Astrocyte (in vitro differentiated cells and primary cell): Measurements from ENCODE around the gene GNG12. TPM values are rescaled to one million over a fixed set of nuclear protein-coding genes. Genes with fewer than 3 reads are reported as not detected.

ENCODE experiments used
- DNase-seq: peaks from one replicate; pipeline ENCODE4 v3.0.0-alpha.2; 2010; ENCODE audit warnings: low read depth
- FAIRE-seq: peaks from 2 replicates; lab custom pipeline; 2011; peaks lifted over from hg19 to GRCh38; lab: Jason Lieb, UNC
- H2AFZ ChIP-seq: 2 replicates; pipeline ENCODE4 v1.6.0; 2012; ENCODE audit warnings: low read depth, low read length, inconsistent platforms
- H3K27ac ChIP-seq: 2 replicates; pipeline ENCODE4 v1.5.1; 2011; ENCODE audit warnings: low read depth, low read length, inconsistent platforms
- H3K27me3 ChIP-seq: 2 replicates; pipeline ENCODE4 v1.6.0; 2011; ENCODE audit warnings: low read length, inconsistent platforms; ENCODE audit not compliant: insufficient read depth
- H3K36me3 ChIP-seq: 2 replicates; pipeline ENCODE4 v1.5.1; 2011; ENCODE audit warnings: low read length, inconsistent platforms; ENCODE audit not compliant: insufficient read depth
- H3K4me1 ChIP-seq: 2 replicates; pipeline ENCODE4 v1.5.1; 2011; ENCODE audit warnings: low read length, inconsistent platforms; ENCODE audit not compliant: insufficient read depth
- H3K4me2 ChIP-seq: 2 replicates; pipeline ENCODE4 v1.6.0; 2012; ENCODE audit warnings: low read length, inconsistent platforms
- H3K4me3 ChIP-seq: 2 replicates; pipeline ENCODE4 v1.5.1; 2011; ENCODE audit warnings: low read depth, mild to moderate bottlenecking, low read length, inconsistent platforms; ENCODE audit not compliant: insufficient read depth
- H3K79me2 ChIP-seq: 2 replicates; pipeline ENCODE4 v1.6.0; 2012; ENCODE audit warnings: mild to moderate bottlenecking, low read length, inconsistent platforms; ENCODE audit not compliant: insufficient read depth
- H3K9ac ChIP-seq: 2 replicates; pipeline ENCODE4 v1.6.0; 2012; ENCODE audit warnings: mild to moderate bottlenecking, low read length, inconsistent platforms
- H3K9me3 ChIP-seq: 2 replicates; pipeline ENCODE4 v1.5.1; 2012; ENCODE audit warnings: low read depth, mild to moderate bottlenecking, low read length, inconsistent platforms; ENCODE audit not compliant: insufficient read depth
- H4K20me1 ChIP-seq: 2 replicates; pipeline ENCODE4 v1.6.0; 2012; ENCODE audit warnings: low read length, inconsistent platforms; ENCODE audit not compliant: insufficient read depth
- H3K27ac Mint-ChIP-seq: one replicate; pipeline ENCODE4 v1.8.0; 2021; ENCODE audit warnings: mild to moderate bottlenecking, mixed read lengths; ENCODE audit not compliant: unreplicated experiment
- H3K27me3 Mint-ChIP-seq: one replicate; pipeline ENCODE4 v1.8.0; 2021; ENCODE audit warnings: low read depth, mixed read lengths; ENCODE audit not compliant: unreplicated experiment
- H3K36me3 Mint-ChIP-seq: one replicate; pipeline ENCODE4 v1.8.0; 2021; ENCODE audit warnings: low read depth, mixed read lengths; ENCODE audit not compliant: unreplicated experiment
- H3K4me1 Mint-ChIP-seq: one replicate; pipeline ENCODE4 v1.8.0; 2021; ENCODE audit warnings: low read depth, mixed read lengths; ENCODE audit not compliant: unreplicated experiment
- H3K4me3 Mint-ChIP-seq: one replicate; pipeline ENCODE4 v1.8.0; 2021; ENCODE audit warnings: mild to moderate bottlenecking, moderate library complexity, mixed read lengths; ENCODE audit not compliant: unreplicated experiment
- H3K9me3 Mint-ChIP-seq: one replicate; pipeline ENCODE4 v1.8.0; 2021; ENCODE audit warnings: mild to moderate bottlenecking, mixed read lengths; ENCODE audit not compliant: unreplicated experiment
- EZH2 ChIP-seq: IDR thresholded peaks from 2 replicates; pipeline ENCODE4 v1.6.1; 2012; ENCODE audit warnings: mild to moderate bottlenecking, low read length, inconsistent platforms; ENCODE audit not compliant: insufficient read depth
- total RNA-seq: library from RNA; stranded (reverse); gene quantifications from 2 replicates; pipeline ENCODE4 v1.2.1, GENCODE V29; 2021
- TF ChIP-seq, protein P1 (sequence below): IDR thresholded peaks from 2 replicates; pipeline ENCODE4 v1.5.1; 2011; ENCODE audit warnings: low read depth, mild to moderate bottlenecking, inconsistent platforms, low read length, moderate library complexity; ENCODE audit not compliant: insufficient read depth

GNG12 gene
- total RNA-seq, 1 donor from 2014 or later, result 101 TPM

DNA sequence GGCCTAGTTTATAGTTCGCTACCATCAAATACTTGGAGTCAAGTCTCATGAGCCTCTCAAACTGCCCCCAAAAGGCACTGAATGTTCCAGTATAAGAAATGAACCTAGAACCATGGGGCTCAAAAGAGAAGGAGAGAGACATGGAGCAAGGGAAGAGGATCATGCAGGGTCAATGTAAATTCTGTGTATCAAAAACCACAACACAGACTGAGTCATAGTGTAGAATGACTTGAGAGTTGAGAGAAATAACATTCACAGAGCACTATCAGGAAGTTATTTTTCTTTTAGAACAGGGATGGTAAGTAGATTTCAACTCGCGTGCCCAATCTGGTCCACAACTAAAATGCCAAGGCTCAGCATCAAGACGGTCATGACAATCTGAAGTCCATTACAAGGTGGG is 59.8 kb downstream of the GNG12 start:
- Histone ChIP-seq H3K27ac (no peak overlapping the region), H3K79me2 (peaks cover 91% of the 10 kb centered on the region), H3K27me3 (no peaks in the 10 kb centered on the region), H3K4me2 (peak overlapping the region; percentile 7), H3K4me1 (peaks cover 31% of the 10 kb centered on the region), H2AFZ (no peak overlapping the region), H3K36me3 (peaks cover 12% of the 10 kb centered on the region), H3K4me3 (no peak overlapping the region), H4K20me1 (peaks cover 51% of the 10 kb centered on the region), H3K9me3 (no peaks in the 10 kb centered on the region), H3K9ac (no peak overlapping the region)
- FAIRE-seq (no peak), DNase-seq (no peak)
- Mint-ChIP-seq H3K27me3 (no peaks in the 10 kb centered on the region), H3K4me1 (peaks cover 37% of the 10 kb centered on the region), H3K4me3 (peak overlapping the region; percentile 34), H3K9me3 (peaks cover 4% of the 10 kb centered on the region), H3K36me3 (peaks cover 26% of the 10 kb centered on the region), H3K27ac (peak overlapping the region; percentile 69)
- TF ChIP-seq EZH2, result no peak
- TF ChIP-seq, protein P1, sequence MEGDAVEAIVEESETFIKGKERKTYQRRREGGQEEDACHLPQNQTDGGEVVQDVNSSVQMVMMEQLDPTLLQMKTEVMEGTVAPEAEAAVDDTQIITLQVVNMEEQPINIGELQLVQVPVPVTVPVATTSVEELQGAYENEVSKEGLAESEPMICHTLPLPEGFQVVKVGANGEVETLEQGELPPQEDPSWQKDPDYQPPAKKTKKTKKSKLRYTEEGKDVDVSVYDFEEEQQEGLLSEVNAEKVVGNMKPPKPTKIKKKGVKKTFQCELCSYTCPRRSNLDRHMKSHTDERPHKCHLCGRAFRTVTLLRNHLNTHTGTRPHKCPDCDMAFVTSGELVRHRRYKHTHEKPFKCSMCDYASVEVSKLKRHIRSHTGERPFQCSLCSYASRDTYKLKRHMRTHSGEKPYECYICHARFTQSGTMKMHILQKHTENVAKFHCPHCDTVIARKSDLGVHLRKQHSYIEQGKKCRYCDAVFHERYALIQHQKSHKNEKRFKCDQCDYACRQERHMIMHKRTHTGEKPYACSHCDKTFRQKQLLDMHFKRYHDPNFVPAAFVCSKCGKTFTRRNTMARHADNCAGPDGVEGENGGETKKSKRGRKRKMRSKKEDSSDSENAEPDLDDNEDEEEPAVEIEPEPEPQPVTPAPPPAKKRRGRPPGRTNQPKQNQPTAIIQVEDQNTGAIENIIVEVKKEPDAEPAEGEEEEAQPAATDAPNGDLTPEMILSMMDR, result no peak

DNA sequence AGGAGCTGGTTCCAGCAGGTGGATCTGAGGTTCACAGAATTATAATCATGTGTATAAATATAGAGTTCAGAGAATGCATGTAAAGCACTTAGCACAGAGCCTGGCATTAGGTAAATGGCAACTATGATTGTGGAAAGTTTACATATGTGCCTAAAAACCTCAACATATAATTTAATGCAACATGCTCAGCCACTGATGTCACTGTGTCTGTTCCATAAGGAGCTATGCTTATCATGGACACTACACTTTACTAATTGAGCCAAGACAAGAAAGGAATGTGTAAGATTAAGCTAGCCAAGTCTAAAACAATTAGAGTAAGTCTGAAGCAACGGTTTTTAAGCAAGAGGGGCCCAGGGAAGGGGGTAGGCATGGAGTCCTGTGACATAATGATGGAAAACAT is 61.5 kb downstream of the GNG12 start:
- no peak overlapping the region for H3K4me3 Mint-ChIP-seq
- no peaks in the 10 kb centered on the region for H3K27me3 Mint-ChIP-seq
- H3K27ac ChIP-seq, result peak overlapping the region; percentile 87
- H3K9me3 Mint-ChIP-seq, result peaks cover 4% of the 10 kb centered on the region
- no peak overlapping the region for H3K4me3 ChIP-seq
- H3K9ac ChIP-seq, result peak overlapping the region; percentile 66
- no peak for TF ChIP-seq EZH2
- TF ChIP-seq, protein P1, result no peak
- peaks cover 40% of the 10 kb centered on the region for H3K4me1 ChIP-seq
- H2AFZ ChIP-seq, result no peak overlapping the region
- H3K4me1 Mint-ChIP-seq, result peaks cover 42% of the 10 kb centered on the region
- no peaks in the 10 kb centered on the region for H3K9me3 ChIP-seq
- peak overlapping the region; percentile 69 for H3K4me2 ChIP-seq
- H3K27ac Mint-ChIP-seq, result no peak overlapping the region
- peaks cover 93% of the 10 kb centered on the region for H3K79me2 ChIP-seq
- FAIRE-seq (no peak), DNase-seq (peak; percentile 74)
- peaks cover 12% of the 10 kb centered on the region for H3K36me3 ChIP-seq
- peaks cover 21% of the 10 kb centered on the region for H3K36me3 Mint-ChIP-seq
- H3K27me3 ChIP-seq, result no peaks in the 10 kb centered on the region
- H4K20me1 ChIP-seq, result peaks cover 47% of the 10 kb centered on the region

DNA sequence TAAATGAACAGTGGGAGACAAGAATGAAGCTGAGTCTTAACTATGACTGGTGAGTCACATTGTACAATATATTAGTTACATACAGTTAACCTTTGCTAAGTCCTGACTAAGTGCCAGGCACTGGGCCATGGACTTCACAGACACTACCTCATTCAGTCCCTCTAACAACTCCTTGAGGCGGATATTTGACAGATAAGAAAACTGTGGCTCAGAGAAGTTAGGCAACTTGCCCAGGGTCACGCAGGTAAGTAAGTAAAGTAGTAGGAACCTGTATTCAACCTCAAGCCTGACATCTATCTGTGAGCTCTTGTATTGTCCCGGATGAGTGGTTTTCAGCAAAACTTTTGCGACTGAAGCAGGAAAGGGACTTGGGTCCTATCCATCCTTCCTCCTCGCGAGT is 62.1 kb downstream of the GNG12 start:
- no peak overlapping the region for H3K4me3 Mint-ChIP-seq
- H3K36me3 ChIP-seq, result peaks cover 10% of the 10 kb centered on the region
- peaks cover 17% of the 10 kb centered on the region for H3K36me3 Mint-ChIP-seq
- H2AFZ ChIP-seq, result no peak overlapping the region
- peaks cover under 1% of the 10 kb centered on the region for H3K9me3 Mint-ChIP-seq
- no peaks in the 10 kb centered on the region for H3K27me3 ChIP-seq
- peaks cover 46% of the 10 kb centered on the region for H3K4me1 ChIP-seq
- H3K4me1 Mint-ChIP-seq, result peaks cover 46% of the 10 kb centered on the region
- peak overlapping the region; percentile 87 for H3K27ac ChIP-seq
- TF ChIP-seq EZH2, result no peak
- TF ChIP-seq, protein P1, result peak; percentile 27
- H3K27me3 Mint-ChIP-seq, result no peaks in the 10 kb centered on the region
- no peak overlapping the region for H3K4me3 ChIP-seq
- H3K9me3 ChIP-seq, result no peaks in the 10 kb centered on the region
- no peak overlapping the region for H3K27ac Mint-ChIP-seq
- DNase-seq, result peak; percentile 95
- H3K79me2 ChIP-seq, result peaks cover 89% of the 10 kb centered on the region
- H4K20me1 ChIP-seq, result peaks cover 43% of the 10 kb centered on the region
- no peak for FAIRE-seq
- peak overlapping the region; percentile 69 for H3K4me2 ChIP-seq
- H3K9ac ChIP-seq, result peak overlapping the region; percentile 66
